Rectal smooth muscle tissue (tissue), 1 donor: ENCODE measurements around the gene SMYD3.
"Not testable (repeated sequence)": the region's sequence is repeated elsewhere in the genome, so short reads cannot be mapped to it uniquely, and the experiment has no call there.

ENCODE experiments used
- H3K27ac ChIP-seq: one replicate; pipeline ENCODE4 v1.7.0; 2013; ENCODE audit warnings: low read depth, low read length, inconsistent platforms
- H3K27me3 ChIP-seq: one replicate; pipeline ENCODE4 v1.7.0; 2013; ENCODE audit warnings: low read length; ENCODE audit not compliant: control insufficient read depth, insufficient read depth
- H3K36me3 ChIP-seq: one replicate; pipeline ENCODE4 v1.7.0; 2013; ENCODE audit warnings: low read length; ENCODE audit not compliant: control insufficient read depth, insufficient read depth
- H3K4me1 ChIP-seq: one replicate; pipeline ENCODE4 v1.7.0; 2013; ENCODE audit warnings: low read length; ENCODE audit not compliant: control insufficient read depth, insufficient read depth
- H3K4me3 ChIP-seq: one replicate; pipeline ENCODE4 v1.7.0; 2013; ENCODE audit warnings: low read length
- H3K9ac ChIP-seq: one replicate; pipeline ENCODE4 v1.7.0; 2013; ENCODE audit warnings: low read length

Gene SMYD3

DNA sequence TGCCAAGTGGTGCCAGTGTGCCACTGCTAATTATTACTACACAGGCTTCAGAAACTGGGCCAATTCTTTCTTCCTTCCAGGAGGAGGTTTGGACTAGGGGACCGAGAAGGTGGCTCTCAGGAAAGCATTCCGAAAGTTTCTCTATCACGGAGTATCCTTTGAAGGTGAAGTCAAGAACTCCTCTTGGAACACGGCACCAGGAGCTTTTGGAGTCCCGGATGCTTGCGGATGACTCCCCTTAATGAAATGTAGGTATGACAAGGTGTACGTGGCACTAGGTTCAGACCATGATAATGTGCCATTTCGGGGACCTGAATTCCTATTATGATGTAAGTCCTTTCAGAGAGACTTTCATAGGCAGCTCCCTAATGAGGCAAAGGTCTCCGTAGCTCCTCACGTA is 718.2 kb downstream of the SMYD3 start:
- H3K27me3 ChIP-seq: no peaks in the 10 kb centered on the region
- H3K4me1 ChIP-seq: no peaks in the 10 kb centered on the region
- no peak overlapping the region for H3K27ac ChIP-seq
- H3K4me3 ChIP-seq: no peak overlapping the region
- H3K9ac ChIP-seq: no peak overlapping the region
- no peaks in the 10 kb centered on the region for H3K36me3 ChIP-seq

DNA sequence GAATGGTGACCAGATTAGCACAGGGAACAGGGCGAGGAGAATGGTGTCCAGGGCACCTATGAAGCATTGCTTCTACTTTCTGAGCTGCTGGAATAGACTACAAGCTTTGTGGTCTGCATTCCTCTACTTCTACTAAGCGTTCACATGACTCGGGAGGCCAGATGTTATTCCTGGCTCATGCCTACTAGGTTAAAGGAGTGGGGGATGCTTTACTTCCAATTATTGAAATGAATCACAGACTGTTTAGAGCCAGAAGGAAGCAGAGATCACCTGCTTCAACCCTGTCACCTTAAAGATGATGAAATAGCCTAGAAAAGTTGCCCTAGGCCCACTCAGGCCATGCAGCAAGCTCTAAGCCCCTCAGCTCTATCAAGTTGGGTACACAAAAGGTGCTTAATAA is 718.8 kb downstream of the SMYD3 start:
- H3K36me3 ChIP-seq: no peaks in the 10 kb centered on the region
- H3K4me3 ChIP-seq: no peak overlapping the region
- no peak overlapping the region for H3K27ac ChIP-seq
- no peaks in the 10 kb centered on the region for H3K27me3 ChIP-seq
- no peak overlapping the region for H3K9ac ChIP-seq
- no peaks in the 10 kb centered on the region for H3K4me1 ChIP-seq

DNA sequence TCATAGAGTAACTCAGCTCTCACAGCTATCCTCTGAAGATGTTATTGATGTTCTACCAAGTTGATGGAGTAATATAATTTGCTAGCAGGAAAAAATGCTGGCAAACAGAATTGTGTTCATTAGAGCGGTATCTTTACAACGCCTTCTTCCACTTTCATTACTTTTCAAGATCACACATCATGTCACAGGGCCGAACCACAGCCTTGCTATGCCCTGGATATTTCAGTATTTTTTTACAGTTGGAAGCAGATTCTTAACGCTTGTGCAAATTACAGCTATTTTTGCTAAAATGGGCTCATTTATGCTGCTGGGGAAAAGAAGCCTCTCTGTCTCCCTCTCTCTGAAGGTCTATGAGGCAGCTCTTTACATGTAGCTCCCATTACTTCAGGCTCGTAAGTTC is 720.1 kb downstream of the SMYD3 start:
- no peak overlapping the region for H3K9ac ChIP-seq
- H3K36me3 ChIP-seq: no peaks in the 10 kb centered on the region
- no peak overlapping the region for H3K27ac ChIP-seq
- H3K27me3 ChIP-seq: no peaks in the 10 kb centered on the region
- no peaks in the 10 kb centered on the region for H3K4me1 ChIP-seq
- H3K4me3 ChIP-seq: no peak overlapping the region

DNA sequence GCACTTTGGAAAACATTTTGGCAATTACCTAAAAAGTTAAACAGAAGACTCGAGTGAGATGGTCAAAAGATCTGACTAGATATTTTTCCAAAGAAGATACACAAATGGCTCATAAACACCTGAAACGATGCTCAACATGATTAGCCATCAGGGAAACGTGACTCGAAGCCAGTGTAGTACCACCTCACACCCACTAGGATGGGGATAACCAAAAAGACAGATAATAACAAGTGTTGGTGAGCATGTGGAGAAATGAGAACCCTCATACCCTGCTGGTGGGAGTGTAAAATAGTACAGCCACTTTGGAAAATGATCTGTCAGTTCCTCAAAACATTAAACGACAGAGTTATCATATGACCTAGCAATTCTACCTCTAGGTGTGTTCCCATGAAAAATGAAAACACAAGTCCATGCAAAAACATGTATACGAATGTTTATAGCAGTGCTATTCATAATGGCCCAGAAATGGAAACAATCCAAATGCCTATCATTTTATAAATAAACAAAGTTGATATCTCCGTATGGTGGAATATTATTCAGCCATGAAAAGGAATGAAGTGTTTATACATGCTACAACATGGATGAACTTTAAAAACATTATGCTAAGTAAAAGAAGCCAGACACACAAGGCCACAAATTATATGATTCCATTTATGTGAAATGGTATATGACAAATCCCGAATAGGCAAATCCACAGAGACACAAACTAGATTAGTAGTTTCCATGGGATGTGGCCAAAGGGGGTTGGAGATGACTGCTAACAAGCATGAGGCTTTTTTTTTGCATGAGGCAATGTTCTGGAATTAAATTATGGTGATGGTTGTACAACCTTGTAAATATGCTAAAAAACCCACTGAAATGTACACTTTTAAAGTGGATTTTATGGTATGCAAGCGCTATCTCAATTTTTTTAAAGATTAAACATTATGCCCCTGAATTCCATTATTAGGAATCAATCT is 727.0 kb downstream of the SMYD3 start:
- Histone ChIP-seq H3K27ac (no peak overlapping the region), H3K36me3 (no peaks in the 10 kb centered on the region), H3K27me3 (no peaks in the 10 kb centered on the region), H3K9ac (no peak overlapping the region), H3K4me1 (no peaks in the 10 kb centered on the region), H3K4me3 (no peak overlapping the region)

DNA sequence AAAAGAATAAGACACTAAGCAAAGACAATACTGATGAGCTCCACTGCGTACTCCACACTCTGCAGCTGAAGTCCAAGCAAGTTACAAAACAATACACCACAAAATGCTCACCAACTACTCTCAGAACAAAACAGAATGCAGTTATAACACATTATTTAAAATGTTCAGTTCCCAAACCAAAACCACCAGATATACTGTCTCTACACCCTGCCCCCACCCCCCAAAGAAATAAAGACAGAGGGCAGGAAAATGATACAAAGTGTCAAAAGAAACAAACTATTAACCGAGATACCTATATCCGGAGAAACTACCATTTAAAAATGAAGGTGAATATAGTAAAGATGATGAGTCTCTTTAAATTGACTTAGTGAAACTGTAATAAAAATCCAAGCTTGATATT is 729.3 kb downstream of the SMYD3 start:
- Histone ChIP-seq H3K9ac (no peak overlapping the region), H3K4me1 (no peaks in the 10 kb centered on the region), H3K36me3 (no peaks in the 10 kb centered on the region), H3K27me3 (no peaks in the 10 kb centered on the region), H3K27ac (no peak overlapping the region), H3K4me3 (no peak overlapping the region)

DNA sequence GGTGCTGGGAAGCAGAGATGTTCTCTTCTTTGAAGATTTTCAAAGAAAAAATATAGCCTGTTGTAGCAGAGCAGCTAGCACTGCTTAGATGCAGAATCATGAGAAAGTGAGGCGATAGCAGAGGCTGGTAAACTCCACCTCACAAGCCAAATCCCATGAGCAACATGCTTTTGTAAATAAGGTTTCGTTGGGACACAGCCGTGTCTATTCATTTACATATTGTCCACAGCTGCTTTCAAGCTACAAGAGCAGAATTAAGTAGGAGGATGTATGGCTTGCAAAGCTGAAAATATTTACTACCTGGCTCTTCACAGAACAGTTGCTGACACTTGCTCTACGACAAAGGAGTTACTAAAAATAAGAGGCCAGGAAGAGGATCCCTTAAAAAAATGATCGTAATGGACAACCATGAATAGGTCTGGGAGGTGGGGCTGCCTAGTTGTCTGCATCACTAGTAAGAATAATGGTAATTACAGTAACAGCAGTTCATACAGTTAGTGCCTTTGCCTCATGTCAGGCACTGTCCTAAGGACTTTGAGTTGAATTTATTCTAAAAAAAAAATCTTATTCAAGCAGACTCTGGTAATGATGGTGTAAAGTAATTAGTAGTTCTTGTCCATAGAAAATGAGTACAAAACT is 730.3 kb downstream of the SMYD3 start:
- Histone ChIP-seq H3K9ac (no peak overlapping the region), H3K27ac (no peak overlapping the region), H3K4me1 (no peaks in the 10 kb centered on the region), H3K36me3 (no peaks in the 10 kb centered on the region), H3K4me3 (no peak overlapping the region), H3K27me3 (no peaks in the 10 kb centered on the region)

DNA sequence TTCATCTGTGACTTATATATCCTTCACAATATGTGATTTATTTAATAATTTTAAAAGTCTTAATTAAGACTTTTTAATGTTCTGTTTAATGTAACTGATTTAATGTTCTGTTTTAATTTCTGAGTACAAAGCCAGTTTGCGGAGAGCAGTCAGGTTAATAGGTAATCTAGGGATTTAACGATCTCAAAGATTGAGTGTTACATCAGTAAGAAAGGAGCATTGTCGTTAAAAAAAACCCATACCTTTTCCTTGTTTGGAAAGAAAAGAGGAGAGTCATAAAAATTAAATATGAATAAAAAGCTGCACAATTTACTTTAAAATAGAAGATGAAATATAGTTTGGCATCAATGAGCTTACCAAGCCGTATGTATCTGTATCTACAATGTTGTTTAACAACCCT is 730.9 kb downstream of the SMYD3 start:
- no peak overlapping the region for H3K27ac ChIP-seq
- H3K4me3 ChIP-seq: no peak overlapping the region
- H3K9ac ChIP-seq: no peak overlapping the region
- no peaks in the 10 kb centered on the region for H3K36me3 ChIP-seq
- H3K27me3 ChIP-seq: no peaks in the 10 kb centered on the region
- no peaks in the 10 kb centered on the region for H3K4me1 ChIP-seq

DNA sequence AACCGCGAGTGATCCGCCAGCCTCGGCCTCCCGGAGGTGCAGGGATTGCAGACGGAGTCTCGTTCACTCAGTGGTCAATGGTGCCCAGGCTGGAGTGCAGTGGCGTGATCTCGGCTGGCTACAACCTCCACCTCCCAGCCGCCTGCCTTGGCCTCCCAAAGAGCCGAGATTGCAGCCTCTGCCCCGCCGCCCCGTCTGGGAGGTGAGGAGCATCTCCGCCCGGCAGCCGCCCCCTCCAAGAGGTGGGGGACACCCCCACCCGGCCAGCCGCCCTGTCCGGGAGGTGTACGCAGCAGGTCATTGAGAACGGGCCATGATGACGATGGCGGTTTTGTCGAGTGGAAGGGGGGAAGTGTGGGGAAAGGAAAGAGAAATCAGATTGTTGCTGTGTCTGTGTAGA is 732.1 kb downstream of the SMYD3 start:
- not testable (repeated sequence) for H3K27ac ChIP-seq, H3K27me3 ChIP-seq, H3K36me3 ChIP-seq, H3K9ac ChIP-seq, H3K4me3 ChIP-seq, H3K4me1 ChIP-seq

DNA sequence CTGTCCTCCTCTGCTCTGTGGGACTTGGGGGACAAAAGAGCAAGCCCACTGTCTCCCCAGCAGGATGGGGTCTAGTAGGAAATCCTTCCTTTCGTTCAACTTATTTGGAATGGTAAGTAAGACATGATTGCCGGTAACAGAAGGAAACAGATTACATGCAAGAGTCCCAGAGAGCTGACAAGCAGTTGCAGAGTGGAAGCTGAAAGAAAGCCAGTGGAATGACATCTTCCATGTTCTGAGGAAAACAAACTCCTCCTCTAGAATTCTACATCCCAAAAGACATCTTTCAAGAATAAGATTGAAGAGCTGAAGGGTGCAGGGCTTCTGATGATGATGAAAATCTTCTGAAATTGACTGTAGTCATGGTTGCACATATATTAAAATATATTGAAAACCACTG is 732.9 kb downstream of the SMYD3 start:
- H3K27me3 ChIP-seq: no peaks in the 10 kb centered on the region
- no peak overlapping the region for H3K27ac ChIP-seq
- H3K4me3 ChIP-seq: no peak overlapping the region
- H3K9ac ChIP-seq: no peak overlapping the region
- no peaks in the 10 kb centered on the region for H3K36me3 ChIP-seq
- H3K4me1 ChIP-seq: no peaks in the 10 kb centered on the region

DNA sequence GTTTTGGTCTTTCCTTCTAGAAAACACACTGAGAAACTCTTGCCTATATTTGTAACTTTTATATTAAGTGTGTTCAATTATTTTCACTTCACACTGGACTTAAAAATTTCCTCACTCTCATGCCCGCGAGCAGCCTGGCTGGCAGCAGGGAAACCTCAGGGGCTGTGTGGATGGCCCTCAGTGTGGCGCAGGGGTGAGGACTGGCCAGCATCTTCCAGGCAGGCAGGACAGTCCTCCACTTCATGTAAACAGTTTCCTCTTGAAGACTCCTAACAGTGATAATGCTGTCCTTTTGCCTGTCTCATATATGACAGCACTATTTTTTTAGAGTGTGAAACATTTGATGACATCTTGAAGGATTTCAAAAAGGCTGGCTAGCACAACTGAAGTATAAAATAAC is 733.7 kb downstream of the SMYD3 start:
- no peaks in the 10 kb centered on the region for H3K36me3 ChIP-seq
- H3K27me3 ChIP-seq: no peaks in the 10 kb centered on the region
- H3K9ac ChIP-seq: no peak overlapping the region
- H3K4me3 ChIP-seq: no peak overlapping the region
- H3K27ac ChIP-seq: no peak overlapping the region
- no peaks in the 10 kb centered on the region for H3K4me1 ChIP-seq

DNA sequence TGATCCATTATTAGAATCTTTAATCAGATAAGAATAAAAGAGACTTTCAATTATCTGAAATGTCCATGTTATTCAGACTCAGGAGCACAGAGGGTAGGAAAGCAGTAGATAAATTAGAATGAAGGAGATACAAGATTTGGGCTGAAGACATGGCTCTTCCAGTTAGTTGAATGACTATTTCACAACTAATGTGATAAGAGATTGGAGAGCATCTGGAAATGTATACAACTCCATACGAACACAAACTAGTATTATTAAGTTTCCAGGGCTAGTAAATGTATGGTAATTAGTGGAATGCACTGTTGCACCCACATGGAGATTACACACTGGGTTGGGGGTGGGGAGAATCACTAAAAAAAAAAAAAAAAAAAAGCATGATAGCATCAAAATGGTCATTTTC is 734.3 kb downstream of the SMYD3 start:
- Histone ChIP-seq H3K9ac (no peak overlapping the region), H3K36me3 (no peaks in the 10 kb centered on the region), H3K4me1 (no peaks in the 10 kb centered on the region), H3K4me3 (no peak overlapping the region), H3K27me3 (no peaks in the 10 kb centered on the region), H3K27ac (no peak overlapping the region)

DNA sequence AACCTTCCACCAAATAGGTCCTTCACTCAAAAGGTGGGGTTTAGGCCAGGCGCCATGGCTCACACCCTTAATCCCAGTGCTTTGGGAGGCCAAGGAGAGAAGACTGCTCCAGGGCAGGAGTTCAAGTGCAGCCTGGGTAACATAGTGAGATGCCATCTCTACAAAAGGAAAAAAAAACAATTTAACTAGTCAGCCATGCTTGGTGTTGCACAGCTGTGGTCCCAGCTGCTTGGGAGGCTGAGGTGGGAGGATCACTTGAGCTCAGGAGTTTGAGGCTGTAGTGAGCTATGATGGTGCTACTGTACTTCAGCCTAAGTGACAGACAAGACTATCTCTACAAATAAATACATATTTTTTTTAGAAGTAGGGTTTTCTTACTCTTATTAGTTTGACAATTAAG is 734.8 kb downstream of the SMYD3 start:
- H3K36me3 ChIP-seq: no peaks in the 10 kb centered on the region
- no peak overlapping the region for H3K4me3 ChIP-seq
- H3K4me1 ChIP-seq: no peaks in the 10 kb centered on the region
- no peak overlapping the region for H3K9ac ChIP-seq
- no peaks in the 10 kb centered on the region for H3K27me3 ChIP-seq
- no peak overlapping the region for H3K27ac ChIP-seq
